HG03378 (cell line): ENCODE data around the gene ALDH3A2.

Experiments used
- ATAC-seq: cut with Tn5 transposase; IDR thresholded peaks from one replicate; pipeline ENCODE4 v1.9.1; 2021; ENCODE audit warnings: mild to moderate bottlenecking, moderate library complexity; ENCODE audit not compliant: unreplicated experiment

The ALDH3A2 gene

DNA sequence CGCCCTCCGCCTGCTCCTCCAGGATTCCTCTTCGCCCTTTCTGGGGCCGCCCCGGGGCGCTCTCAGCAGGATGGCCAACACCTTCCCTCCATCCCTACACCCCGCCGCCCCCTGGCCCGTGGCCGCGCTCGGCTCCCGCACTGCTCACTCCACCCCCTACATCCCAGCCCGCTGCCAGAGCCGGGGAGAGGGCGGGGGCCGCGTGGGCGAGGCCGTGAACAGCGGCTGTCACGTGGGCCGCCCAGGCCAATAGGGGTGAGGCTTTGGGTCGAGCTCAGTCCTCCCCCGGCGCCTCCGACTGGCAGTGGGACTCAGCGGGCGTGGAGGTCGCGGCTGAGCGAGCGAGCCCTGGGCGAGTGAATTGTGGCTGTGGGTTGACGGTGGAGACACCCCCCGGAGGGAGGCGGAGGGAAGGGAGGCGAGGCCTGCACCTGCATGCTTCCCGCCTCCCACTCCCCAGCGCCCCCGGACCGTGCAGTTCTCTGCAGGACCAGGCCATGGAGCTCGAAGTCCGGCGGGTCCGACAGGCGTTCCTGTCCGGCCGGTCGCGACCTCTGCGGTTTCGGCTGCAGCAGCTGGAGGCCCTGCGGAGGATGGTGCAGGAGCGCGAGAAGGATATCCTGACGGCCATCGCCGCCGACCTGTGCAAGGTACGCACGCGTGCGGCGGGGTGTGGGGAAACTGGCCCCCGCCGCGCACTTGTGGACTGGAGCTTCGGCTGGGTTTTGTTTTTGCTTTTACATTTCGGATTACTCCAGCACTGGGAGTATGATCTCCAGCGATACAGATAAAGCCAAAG is at the start of gene ALDH3A2:
ALDH3A2 (plus strand) TSS at position 277 of the 799 bp plus-strand sequence; CDS start at position 498, 221 bp downstream.
- ATAC-seq = peak; percentile 78

DNA sequence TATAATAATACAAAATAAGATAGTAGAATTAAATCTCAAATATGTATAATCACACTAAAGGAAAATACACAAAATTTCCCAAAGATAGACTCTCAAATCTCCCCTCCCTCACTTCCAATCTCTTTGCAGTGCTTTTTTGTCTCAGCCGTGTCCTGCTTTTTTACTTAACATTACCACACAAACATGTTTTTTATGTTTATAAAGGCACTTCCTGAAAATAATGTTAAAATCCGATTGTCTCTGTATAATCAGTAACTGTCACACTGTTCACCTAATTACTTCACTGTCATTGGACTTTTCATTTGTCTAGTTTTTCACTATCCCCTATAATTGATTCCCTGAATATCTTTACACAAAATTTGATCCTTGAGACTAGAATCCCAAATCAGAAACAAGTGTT is 38.2 kb upstream of the ALDH3A2 start:
- ATAC-seq = no peak

DNA sequence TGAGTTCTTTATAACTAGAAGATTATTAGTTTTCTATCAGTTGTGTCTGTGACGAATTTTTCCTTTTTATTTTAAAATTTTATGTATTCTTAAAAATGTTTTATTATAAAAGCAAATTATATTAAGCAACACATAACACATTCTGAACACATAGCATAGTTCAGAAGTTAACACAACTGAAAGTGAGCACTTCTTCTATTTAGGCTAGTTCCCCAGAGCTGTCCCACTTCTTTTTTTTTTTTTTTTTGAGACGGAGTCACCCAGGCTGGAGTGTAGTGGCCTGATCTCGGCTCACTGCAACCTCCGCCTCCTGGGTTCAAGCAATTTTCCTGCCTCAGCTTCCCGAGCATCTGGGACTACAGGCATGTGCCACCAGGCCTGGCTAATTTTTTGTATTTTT is 37.7 kb upstream of the ALDH3A2 start:
- ATAC-seq = no peak

DNA sequence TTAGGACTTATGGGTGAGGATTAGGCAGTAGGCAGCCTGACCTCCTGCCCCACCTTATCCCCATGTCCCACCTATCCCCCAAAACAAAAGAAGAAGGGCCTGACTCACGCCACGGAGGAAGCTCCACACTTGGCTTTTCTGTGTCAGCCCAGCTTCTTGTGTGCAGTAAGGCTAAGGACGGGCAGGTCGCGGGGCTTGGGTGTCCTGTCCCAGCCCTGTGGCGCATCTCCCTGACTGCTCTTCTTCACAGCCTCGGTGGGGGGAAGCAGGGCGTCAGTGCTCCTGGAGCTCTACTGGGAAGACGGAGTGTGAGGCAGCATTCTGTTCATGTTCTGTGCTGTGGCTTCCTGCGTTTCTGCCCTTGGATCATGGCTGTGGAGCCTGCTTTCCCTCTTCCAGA is 34.6 kb upstream of the ALDH3A2 start:
- ATAC-seq = no peak

DNA sequence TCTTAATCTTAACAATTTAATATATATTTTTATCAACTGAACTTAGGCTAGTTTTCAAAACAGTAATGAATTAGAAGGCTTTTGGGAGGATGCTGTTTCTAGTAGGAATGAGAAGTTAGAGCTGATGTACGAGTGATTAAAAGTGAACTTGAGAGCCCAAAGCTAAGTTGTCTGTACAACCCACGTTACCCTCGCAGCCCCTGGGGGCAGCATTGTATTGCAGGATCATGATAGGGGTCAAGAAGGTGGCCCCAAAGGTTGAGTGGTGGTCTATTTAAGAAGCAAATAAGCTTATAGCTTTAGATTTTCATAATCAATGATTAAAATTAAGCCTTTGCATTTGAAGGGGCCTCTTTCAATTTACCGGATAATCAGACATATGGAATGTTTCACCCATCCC is 33.7 kb upstream of the ALDH3A2 start:
- no peak for ATAC-seq

DNA sequence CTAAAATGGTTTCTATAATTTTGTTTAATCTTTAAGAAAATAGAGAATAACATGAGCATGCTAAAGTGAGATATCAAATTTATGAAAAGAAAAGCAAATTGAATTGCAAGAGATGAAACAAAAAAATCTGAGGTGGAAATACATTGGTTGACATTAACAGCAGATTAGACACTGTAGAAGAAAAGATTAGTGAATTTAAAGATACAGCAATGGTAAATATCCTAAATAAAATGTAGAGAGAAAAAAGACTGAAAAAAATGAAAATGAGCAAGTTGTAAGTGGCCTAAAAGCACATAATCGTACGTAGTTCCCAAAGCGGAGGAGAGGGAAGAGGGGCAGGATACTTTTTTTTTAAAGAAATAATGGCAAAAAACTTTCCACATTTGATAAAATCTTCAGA is 30.5 kb upstream of the ALDH3A2 start:
- no peak for ATAC-seq

DNA sequence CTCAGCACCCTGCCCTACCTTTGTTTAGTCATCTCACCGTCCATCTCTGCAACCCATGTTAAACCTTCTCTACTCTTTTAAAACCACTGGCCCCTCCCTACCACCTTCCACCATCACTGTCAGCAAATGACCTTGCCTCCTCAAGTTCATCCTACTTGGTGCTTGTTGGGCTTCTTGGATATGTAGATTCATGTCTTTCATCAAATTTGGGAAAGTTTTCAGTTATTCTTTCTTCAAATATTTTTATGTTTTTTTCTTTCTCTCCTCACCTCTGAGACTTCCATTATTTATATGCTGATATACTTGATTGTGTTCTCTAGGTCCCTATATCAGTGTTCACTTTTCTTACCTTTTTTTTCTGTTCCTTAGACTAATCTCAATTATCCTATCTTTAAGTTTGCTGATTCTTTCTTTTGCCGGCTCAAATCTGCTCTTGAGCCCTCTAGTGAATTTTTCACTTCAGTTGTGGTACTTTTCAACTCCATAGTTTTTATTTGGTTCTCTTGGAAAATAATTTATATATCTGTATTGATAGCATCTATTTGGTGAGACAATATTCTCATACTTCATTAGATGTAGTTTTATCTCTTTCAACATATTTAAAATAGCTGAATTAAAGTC is 28.7 kb upstream of the ALDH3A2 start:
- no peak for ATAC-seq

DNA sequence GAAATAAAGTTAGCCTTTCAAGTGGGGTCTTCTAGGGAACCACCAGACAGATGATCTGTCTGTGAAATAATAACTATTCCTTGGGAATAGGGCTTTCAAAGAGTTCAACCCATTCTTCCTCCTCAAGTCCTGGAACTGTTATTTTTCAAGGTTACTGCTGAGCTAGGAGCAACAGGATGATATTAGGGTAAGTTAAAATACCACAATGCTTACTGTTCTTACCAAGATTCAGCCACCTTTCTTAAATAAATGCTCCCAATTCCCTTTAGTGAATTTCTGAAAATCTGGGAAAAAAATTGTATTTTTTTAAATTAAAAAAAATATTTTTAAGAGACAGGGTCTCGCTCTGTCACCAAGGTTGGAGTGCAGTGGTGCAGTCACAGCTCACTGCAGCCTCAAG is 26.9 kb upstream of the ALDH3A2 start:
- ATAC-seq = no peak

DNA sequence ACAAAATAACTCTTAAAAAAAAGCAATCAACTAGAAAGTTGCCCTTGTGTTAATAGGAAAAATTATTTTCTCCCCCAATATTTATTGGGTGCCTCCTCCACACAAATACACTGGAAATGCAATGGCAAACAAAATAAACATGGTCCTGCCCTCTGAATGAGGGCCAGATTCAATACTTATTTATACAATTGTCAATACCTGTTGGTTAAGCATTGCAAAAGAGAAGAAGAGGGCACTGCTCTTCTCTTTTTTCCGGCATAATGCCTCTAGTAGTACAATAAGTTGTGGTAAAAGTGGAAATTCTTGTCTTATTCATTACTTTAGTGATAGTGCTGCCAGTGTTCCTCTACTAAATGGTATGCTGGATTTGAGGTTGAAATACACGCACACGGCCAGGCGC is 22.5 kb upstream of the ALDH3A2 start:
- ATAC-seq = no peak

DNA sequence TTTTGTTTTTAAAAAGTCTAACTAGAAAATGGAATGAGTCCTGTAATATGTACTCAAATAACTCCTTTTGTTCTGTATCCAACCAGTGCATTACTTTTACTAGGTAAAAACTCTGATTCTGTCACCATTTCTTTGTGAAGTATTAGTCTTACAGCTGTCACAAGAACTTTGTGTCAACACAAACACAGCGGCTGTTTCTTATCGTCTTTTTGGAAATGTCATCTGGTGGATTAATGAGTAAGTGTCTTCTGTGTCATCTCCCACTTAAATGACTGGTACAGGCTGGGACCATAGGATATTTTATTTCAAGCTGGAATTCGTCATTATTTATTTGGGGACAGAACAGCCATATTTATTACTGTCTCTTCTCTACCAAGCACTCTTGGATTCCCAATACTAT is 19.1 kb upstream of the ALDH3A2 start:
- ATAC-seq = no peak

DNA sequence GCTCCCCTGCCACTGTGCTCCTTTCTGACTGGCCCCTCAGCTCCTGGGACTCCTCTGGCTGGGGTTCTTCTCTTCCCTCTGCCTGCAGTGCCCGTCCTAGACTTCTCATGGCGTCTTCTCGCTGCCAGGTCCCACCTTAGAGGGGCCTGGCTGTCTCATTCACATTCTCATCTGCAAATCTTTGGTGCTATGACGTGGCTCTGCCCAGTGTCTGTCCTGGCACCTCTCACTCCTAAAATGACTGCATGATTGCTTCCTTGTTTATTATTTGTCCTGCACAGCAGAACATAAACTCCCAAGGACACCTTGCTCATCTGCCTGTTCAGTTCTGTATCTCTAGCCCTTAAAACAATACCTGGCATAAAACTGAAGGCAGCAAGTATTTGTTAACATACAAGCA is 18.5 kb upstream of the ALDH3A2 start:
- ATAC-seq = no peak

DNA sequence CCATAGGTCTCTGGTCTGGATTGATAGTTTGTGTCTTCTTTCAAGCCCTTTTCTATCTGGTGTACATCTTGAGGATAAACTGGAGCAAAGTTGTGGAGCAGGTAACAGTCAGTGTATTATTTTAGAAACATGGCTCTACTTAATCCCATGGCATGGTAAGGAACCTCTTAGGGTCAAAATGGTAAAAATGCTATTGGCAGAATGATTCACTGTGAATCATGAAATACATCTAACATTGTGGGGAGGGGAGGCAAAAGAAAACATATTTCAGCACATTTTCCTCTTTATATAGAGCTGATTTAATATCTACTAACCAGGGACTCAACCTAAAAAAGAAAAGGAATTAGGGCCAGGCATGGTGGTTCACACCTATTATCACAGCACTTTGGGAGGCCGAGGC is 17.9 kb upstream of the ALDH3A2 start:
- ATAC-seq = no peak

DNA sequence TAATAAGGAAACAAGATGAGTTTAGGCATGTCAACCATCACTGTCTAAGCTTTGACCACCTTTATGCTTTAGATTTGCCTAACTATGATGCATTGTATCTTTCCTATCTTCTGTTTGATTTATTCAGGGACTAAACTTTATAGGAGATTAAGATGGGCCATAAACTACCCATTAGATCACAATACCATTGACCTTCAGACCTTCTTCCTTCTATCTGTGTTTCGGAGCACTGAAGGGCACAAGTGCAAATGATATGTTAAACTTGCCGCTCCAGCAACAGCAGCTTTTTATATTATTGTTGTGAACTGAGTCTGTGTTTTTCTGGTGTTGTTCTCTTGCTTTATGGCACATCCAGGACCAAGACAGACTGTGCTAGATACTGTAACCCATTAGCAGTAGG is 16.6 kb upstream of the ALDH3A2 start:
- no peak for ATAC-seq

DNA sequence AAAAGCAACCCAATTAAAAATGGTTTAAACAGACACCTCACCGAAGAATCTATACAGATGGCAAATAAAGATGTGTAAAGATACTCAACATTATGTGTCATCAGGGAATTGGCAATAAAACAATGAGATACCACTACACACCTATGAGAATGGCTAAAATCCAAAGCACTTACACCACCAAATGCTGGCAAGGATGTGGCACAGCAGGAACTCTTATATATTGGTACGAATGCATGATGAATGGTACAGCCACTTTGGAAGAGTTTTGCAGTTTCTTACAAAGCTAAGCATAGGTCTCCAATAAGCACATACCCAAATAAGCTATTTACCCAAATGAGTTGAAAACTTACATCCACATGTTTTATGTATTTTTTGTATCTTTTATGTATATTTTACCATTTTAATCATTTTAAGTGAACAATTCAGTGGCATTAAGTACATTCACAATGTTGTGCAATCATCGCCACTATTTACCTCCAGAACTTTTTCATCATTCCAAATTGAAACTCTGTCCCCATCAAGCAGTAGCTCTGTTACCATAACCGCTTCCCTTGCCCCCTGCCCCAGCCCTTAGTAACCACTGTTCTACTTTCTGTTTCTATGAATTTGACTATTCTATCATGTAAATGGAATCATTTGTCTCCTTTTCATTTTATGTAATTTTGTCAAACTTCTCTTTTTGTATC is 6.7 kb upstream of the ALDH3A2 start:
- ATAC-seq = no peak

DNA sequence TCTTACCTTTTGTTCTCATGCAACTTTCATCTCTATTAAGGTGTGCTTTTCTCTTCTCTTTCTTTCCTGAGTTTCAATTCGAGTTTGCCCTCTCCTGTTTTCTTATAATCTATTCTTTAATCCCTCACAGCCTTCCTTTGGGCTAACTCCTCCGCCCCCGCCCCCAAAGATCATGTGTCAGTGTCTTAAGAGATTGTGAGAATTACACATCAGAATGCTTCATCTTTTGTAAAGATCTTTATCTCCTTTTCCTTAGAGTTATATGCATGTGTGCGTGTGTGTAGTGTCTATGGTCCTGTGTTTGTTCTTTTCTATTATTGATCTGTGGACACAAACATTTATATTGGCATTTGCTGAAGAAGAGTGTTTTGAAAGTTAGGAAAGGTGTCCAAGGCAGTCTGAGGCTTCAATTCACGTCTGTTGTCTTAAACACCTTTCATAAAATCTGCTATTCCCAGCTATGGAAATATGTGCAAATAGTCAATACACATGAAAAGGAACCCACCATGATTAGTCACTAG is 6.1 kb upstream of the ALDH3A2 start:
- ATAC-seq = no peak

DNA sequence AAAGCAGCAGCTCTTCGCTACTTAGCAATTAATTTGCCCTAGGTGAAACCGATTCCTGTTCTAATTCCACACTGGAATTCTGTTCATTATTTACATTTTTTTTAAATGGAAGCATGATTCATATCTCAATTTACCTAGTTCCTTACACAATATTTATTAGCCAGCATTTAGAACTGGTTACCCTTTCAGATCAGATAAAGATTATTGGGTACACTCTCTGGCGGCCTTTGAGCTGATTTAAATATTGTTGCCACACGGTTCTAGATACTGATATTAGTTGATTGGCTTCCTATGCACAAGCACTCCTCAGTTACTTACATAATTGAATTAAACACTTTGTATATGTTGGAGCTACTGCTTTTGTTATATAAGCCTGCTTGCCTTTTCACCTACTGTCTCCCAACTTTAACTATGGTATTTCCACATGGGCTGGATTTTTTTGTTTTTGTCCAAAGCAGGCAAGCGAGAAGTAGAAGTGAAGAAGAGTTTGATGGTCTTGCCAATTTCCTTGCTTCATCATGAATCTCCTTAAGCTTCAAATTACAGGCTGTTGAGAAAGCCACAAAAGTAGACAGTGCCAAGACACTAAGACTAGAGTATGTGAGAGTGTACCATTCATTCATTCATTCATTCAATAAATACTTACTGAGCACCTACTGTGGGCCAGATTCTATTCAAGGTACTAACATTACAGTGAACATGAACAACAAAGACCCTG is 3.9 kb upstream of the ALDH3A2 start:
- ATAC-seq = no peak

DNA sequence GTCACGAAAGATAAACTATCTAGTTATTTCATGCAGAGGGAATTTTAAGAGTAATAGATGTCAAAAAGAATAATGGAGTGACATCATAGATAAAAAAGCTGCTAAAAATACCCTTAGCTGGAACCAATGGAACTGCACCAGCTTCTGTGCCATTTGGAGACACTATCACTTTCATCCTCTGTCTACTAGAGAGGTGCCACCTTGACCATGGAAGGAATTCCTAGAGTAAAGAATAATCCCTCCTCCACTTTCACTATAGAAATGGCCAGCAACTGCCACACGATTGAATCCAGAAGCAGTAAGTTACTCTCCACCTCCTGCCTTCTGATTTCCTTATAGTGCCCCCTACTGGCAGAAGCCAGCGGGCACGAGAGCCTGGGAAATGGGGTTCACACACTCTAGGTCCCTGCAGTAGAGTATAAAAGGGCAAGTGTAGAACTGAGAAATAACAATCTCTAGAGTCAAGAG is 2.8 kb upstream of the ALDH3A2 start:
- no peak for ATAC-seq

DNA sequence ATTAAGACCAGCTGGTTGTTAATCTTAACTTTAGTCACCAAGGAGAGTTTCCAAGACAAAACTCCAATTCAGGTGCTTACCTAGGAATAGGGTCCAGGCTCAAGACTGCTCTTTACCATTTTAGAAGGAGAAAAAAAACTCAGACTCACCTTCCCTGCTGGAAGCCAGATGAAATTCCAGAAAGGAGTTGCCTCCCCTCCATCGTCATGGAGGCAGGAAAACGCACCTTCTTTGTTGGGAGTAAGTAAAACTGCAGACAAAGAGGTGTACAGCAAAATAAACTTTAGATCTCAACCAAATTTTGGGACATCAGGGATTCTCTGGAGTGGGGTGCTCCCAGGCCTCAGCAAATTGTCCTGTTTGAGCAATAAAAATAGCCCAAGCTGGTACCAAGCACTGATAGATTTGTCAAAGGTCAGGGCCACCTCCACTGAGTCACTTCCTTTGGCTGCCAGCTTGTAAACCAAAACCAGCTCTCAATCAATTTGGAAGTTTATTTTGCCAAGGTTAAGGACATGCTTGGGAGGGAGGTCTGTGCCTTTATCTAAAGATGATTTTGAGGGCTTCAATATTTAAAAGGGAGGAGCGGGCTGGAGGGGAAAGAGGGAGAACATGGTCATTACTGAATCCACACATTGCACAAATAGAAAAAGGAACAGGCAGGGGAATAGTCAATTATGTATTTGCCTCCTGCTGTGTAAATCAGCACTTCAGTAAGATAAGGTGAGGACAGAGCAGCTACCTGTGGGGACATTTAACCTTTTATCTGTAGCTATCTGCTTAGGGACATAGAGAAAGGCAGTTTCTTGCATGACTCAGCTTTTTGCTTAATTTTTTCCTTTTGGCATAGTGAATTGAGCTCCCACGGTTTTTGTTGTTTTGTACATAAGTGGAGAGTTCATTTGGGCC is 1.5 kb upstream of the ALDH3A2 start:
- no peak for ATAC-seq

DNA sequence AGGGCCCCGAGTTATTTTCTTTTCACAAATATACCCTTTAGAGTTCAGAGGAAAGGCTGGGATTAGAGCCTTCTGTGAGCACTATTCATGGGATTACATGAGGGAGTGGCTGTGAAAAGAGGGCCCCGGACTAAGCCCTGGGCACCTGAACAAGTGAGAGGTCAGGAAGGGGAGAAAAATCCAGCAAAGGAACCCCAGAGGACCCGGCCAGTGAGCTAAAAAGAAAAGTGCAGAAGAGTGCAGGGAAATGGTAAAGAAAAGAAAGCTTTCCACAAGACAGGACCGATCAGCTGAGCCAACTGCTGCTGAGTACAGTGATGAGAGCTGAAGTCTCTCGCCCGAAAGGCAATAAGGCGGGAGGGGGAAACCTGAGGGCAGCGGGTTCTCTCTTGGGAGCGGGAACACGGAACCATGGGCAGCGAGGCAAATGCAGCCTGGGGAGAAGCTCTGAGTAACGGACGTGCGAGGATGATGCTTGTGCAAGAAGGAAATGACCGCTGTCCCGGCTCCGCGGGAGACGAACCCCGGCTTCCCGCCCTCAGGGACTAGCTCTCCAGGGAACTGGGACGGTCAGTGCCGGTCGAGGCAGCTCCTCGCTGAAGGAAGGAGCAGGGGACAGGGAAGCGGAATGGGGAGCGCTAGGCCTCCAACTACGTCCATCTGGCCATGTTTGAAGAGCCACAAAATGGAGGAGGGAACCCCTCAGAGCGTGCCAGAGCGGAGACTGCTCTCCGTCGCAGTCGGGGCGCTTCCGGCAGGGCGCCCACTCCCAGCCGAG is 665 bp upstream of the ALDH3A2 start:
- peak; percentile 19 for ATAC-seq

DNA sequence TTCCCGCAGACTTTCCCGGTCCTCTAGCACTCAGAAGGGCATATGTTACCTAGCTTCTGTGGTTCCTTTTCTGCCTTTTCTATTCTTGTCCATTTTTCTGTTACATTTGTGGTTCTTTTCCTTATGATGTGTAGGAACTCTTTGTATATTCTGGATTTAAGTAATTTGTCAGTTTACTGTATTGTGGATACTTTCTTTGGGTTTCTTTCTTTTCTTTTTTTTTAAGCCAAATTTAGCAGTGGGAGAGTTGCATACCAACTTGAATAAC is 657 bp downstream of the ALDH3A2 start:
- ATAC-seq = no peak
